Stimulated activated CD4-positive, alpha-beta T cell treated with anti-CD3 and anti-CD28 coated beads, Interleukin-1b, Interleukin-23, amount 100 ng/mL, for 4 hours (primary cell): ENCODE measurements around the gene LPO.

ENCODE experiments used
- DNase-seq, 2 donors: peaks; one replicate each; pipeline ENCODE4 v3.0.0-alpha.2; 2020; ENCODE audit warnings: low read depth in 2 of 2

Gene LPO

DNA sequence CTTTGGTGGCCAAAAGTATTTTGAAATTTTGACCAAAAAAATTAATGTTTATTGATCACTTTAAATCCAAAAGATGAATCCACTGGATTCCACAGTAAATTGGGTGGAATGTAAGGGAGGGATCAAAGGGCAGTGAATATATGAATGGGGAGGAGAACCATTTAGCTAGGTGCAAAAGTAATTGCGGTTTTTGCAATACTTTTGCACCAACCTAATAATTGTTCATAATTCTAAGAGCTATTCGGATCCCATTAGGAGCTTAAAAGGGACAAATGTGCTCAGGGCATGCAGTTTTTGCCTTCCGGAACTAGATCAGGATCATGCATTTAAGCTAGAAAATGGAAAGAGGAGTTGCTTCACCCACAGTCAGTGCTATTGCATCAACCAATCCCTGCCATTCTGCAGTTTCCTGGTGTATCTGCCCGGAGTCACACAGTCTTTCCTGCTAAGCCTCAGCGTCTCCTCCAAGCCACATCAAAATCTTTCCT, at the start of gene LPO:
LPO (plus strand) TSS at position 438 of the 488 bp plus-strand sequence. CDS start 4,396 bp downstream, outside the sequence.
- no peak for DNase-seq

DNA sequence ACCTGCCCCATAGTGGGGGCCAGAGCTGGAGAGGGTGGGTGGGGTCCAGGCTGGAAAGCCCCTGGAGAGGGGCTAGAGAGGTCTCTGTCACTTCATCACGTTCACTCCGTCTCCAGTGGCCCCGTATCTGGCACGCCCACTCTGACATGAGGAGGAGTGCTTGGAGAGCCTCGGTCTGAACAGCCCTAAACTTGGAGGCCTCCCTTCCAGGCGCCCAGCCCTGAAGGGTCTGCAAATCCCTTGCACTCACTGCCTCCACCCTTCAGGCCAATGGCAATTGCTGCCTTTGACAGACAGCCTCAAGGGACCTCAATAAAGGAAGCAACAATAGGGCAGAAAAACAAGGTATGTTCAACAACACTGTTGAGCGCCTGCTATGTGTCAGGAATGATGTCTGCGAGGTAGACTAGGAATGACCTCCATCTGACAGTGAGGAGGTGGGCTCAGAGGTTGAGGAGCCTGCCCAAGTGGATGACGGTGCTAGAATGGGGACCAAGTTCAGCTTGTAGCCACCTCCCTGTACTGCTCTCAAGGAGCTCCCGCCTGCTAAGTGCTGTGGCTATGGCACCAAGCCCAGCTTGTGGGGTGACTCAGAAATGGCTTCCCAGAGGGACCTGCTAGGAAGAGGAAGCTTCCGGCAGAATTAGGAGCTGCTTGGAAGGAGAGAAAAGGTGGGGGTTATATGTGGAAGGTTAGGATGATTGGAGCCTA, 48.8 kb upstream of the LPO start:
- DNase-seq = no peak

DNA sequence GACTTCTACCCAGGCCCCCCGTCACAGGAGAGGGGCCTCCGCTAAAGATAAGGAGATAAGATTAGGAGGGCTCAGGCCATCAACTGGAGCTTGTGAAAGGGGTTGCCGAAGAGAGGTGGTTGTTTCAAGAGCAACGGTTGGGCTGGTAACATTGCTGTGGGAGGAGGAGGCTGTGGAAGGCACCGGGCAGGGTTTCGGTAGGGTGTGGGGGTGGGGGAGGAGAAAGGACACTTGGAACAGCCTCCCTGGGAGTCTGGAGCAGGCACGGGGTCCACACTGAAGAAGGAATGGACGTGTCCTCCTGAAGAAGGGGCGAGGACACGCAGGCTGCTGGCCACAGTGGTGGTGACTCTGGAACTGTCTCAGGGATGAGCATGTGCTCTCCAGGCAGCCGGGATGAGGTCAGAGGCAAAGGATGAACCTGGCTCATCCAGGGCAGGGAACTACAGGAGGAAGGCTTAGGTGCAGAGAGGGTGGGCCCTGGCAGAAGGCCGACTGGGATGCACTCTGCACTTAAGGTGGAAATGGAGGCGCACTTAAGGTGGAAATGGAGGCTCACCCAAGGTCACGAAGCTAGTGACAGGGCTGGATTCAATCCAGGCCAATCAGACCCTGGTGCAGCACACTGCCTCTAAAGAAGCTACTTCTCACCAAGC, 47.0 kb upstream of the LPO start:
- no peak for DNase-seq

DNA sequence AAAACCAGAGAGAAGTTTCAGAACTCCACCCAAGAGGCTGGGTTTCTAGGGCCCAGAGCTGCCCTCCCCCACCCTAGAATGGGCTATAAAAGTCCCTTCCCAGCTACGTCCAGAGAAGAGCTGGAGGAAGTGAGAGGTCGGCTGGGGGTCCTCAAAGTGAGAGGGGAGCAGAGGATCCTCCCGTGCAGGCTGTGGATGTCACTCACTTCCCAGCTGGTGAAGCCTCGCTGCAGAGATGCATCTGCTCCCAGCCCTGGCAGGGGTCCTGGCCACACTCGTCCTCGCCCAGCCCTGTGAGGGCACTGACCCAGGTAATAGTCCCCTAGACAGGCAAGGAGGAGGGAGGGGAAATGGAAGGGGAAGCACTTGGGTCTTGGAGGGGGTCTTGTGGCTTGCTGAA, 45.8 kb upstream of the LPO start, which contains the start of gene EPX:
EPX (plus strand) TSS at position 115 of the 400 bp plus-strand sequence; CDS start at position 236, 121 bp downstream.
- no peak for DNase-seq

DNA sequence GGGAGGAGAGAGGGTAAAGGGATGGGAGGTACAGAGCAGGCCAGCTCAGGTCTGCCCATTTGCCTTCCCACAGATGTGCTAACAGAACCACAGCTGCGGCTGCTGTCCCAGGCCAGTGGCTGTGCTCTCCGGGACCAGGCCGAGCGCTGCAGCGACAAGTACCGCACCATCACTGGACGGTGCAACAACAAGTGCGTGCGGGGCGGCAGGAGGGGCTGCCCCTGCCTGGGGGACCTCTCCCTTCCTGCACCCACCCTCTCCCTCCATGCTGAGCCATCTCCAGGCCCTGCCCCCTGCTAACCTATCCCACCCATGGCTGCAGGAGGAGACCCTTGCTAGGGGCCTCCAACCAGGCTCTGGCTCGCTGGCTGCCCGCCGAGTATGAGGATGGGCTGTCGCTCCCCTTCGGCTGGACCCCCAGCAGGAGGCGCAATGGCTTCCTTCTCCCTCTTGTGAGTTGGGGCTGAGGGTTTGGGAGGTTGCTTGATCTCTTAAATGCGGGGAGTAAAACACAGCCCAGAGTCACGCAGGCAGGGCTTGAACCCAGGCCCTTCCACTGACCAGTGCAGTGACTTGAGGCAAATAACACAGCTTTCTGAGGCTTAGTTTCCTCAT, 44.6 kb upstream of the LPO start:
- DNase-seq = no peak

DNA sequence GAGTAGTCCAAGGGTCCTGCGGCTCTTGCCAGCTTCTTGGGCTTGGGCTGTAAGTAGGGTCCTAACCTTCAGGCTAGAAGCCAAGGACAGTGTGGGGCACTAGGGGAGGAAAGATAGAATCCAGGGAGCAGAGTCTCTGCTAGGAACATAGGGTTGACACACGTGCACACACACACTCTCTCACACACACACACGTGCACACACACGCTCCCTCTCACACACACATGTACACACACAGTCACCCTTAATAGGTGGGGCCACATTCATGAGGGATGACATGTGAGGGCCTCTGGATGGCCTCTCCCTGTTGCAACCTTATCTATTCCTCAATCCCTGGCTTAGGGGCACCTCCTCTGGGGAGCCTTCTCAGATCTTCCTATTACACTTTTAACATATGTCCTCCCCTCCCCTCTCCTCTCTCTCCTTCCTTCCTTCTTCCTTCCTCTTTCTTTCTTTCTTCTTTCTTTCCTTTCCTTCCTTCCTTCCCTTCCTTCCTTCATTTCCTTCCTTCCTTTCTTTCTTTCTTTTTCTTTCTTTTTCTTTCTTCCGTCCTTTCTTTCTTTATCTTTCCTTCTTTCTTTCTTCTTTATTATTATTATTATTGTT, 42.8 kb upstream of the LPO start:
- DNase-seq = no peak

DNA sequence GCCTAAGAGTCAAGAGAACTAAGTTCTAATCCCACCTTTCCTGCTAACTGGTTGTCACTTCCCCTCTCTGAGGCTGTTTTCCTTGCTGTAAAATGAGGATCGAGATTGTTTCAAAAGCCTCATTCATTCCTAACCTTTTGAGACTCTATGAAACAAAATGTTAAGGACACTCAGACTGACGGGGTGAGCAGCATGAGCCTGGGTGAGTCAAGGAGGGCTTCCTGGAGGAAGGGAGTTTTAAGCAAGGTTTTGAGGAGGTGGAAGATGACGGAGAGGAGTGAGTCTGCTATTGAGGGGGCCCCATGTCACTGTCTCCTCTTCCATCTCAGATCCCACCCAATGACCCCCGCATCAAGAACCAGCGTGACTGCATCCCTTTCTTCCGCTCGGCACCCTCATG, 41.8 kb upstream of the LPO start:
- no peak for DNase-seq

DNA sequence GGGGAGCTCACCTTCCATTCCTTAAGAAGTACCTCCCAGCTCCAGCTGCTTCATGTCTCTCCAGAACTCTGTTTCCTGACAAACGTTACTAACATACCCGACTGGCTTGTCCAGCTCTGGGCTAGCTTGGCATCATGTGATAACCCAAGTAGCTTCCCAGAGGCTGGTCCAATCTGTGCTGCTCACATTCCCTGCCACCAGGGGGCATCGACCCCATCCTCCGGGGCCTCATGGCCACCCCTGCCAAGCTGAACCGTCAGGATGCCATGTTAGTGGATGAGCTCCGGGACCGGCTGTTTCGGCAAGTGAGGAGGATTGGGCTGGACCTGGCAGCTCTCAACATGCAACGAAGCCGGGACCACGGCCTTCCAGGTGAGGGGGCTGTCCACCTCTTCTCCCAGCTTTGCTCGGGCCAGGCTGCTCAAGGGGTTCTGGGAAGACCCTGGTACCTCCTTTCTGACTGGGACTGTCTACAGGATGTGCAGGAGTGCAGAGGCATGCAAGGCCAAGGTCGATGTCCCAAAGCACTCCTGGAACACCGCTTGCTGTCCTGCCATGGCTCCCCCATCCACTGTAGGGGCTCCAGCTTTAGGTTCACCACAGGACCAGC, 38.3 kb upstream of the LPO start:
- DNase-seq = peak; percentile 34 to 50

DNA sequence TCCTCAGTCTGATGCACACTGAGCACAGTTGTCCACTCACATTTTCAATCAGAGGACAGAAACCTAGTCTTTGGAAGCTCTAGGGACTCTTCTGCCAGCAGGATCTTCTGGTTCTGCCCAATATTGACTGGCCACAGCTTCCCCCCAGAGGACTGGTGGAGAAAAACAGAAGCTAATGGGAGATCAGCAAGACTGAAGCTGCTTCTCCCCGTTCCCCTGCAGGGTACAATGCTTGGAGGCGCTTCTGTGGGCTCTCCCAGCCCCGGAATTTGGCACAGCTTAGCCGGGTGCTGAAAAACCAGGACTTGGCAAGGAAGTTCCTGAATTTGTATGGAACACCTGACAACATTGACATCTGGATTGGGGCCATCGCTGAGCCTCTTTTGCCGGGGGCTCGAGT, 35.5 kb upstream of the LPO start:
- no peak for DNase-seq

DNA sequence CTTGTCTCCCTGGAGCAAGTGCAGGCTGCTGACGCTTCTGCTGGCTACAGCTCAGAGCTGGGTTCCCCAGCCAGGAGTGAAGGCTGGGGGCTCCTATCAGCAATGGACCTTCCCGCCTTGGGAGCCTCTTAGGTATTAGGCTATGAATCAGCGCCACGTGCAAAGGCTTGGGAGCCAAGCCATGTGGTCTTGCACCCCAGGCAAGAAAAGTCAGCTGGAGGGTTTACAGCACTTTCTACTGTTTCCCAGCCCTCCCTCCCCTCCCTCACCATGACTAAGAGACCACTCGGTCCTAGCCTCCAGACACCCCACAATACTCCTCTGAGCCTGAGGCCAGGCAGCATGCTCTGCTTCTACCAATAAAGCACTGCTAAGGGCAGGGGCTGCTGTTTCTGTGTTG, 33.6 kb upstream of the LPO start:
- no peak for DNase-seq

DNA sequence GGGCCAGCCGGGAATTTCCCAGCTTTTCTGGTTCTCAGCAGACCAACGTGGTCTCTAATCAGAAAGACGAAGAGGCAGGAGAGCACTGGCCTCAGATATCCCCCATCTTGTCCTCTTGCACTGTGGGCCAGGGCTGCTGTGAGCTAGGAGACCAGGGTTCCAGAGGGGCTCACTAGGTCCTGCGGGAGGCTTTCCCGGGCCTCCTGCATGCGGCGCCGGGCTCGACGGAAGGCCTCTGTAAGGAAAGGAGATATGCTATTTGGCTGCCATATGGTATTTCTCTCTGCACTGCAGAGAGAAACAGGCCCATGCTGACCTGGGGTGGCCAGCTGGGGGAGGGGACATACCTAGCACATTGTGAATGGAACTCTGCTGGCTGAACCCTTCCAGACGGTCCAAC, 32.4 kb upstream of the LPO start:
- DNase-seq = no peak

DNA sequence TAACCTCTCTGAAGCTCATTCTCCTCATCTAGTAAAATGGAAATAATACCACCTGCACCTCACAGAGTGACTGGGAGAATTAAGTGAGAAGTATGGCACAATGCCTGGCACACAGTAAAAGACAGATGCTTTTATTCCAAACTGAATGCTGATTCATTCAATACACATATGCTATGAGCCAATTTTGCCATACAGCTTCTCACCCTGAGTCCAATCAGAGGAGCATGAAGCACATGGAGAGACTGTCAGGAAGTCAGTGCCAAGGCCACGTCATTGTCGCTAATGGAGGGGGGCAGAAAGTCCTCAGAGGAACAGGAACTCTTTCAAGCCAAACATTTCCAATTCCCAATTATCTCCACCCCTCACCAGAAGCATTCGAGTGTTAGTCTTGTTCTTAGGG, 30.9 kb upstream of the LPO start:
- no peak for DNase-seq

DNA sequence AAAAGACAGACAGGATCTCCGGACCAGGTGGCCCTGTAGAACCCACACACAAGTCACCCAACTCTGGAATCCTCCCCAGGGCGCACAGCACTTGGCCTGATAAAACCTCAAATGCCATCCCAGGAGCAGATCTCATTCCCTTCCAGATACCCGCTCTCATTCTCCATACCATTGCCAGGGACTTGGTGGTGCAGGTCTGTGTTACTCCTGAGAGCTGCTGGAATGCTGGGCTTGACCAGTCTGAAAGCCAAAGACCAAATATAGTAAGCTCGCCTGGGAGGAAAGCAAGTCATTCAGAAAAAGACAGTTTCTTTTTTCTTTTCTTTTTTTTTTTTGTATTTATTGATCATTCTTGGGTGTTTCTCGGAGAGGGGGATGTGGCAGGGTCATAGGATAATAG, 30.0 kb upstream of the LPO start:
- no peak for DNase-seq

DNA sequence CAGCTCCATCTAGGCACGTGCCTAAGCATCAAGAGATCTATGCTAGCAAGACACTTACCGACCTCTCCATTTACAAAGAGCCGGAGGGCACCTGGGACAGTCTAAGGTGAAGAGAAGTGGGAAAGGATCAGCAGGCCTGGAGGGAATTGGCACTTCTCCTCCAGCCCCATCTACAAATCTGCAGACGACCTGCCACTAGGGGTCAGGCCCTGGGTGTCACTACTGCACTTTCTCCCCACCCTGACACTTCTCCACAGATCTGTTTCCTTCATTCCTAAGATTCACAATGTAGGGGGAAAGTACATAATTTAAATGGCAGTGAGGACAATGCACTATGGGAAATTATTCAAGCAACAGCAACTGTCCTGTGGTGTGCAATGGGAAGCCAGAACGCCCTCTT, 27.5 kb upstream of the LPO start:
- DNase-seq = no peak

DNA sequence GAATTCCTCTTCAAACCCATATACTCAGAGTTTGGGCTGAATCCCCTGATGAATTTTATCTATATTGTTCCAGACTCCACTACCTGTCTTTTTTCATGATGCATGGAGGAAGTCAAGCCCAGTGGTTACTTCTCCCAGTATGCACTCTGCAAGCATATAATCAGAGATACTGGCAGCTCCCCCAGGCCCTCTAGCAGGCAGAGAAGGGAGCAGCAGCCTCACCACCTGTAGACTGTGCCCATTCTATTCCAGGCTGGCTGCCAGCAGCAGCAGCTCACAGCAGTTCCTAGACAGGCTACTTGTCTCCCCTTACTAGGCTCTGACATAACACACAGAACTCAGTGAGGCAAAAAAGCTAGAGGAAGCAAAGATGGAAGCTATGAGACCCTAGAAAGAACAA, 22.7 kb upstream of the LPO start:
- DNase-seq = no peak

DNA sequence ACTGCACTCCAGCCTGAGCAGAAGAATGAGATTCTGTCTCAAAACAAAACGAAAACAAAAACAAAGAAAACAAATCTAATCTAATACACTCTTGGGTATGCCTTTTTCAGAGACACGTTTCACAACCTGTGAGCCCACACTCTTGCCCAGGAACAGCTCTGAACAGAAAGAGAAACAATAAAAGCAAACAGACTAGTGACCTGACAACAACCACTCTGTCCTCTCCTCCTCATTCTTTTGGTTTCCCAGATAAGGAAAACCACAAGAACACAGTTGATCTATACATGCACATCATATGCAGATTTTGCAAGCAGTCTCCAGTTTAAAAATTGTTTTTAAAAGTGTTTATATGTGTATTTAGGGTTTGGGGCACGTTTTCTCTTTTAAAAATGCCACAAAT, 20.6 kb upstream of the LPO start:
- DNase-seq = no peak

DNA sequence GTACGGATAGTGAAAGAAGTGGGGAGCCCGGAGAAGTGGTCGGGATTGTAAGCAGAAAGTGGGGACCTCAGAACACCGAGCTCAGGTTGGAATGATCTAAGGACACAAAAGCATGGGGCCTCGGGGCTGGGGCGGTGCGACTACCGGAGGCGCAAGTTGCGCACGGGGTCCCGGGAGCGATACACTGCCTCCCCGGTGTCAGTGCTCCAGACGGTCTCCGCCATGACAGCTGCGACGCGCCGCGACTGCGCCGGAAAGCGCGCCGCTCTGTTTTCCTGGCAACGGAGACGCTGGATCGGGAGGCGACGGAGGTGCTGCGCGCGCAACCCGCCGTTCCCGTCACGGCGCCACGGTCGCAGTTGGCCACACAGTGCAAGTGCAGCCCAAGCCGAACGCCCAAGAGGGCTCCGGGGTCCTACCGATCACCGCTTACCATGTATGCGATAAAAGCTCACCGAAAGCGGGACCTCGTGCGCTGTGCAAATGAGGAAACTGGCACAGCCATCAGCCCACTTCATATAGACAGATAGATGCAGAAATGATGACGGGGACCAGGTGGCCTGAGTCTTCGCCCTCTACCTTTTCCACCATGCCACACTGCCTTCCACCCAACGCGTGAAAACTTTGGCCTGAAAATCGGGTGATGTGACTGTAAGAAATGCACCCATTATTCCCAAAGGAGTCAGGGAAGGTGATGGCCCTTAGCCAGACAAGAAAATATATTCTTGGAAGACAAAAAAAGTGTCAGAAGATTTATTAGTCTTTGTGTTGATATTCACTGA, 19.2 kb upstream of the LPO start, which contains the start of gene MKS1:
MKS1 (minus strand) TSS at position 249 of the 782 bp plus-strand sequence; CDS start at position 224, 25 bp downstream.
- peak; percentile 91 to 93 for DNase-seq

DNA sequence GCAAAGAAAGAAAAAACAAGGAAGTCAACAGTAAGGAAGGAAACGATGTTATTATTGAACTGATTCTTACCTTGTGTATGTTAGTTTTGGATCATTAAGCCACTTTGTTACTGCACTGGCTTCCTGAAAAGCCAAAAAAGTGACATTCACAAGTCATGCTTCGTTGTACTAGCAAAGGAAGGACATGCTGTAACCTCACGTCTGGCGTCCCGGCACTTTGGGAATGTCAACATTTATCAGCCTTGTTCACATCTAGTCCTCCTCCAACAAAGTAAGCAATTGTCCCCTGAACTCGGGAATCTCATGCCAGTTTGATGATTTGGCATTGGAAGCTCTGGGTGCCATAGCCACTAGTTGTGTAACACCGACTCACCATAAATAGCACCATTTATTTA, 18.6 kb upstream of the LPO start:
- DNase-seq = no peak

DNA sequence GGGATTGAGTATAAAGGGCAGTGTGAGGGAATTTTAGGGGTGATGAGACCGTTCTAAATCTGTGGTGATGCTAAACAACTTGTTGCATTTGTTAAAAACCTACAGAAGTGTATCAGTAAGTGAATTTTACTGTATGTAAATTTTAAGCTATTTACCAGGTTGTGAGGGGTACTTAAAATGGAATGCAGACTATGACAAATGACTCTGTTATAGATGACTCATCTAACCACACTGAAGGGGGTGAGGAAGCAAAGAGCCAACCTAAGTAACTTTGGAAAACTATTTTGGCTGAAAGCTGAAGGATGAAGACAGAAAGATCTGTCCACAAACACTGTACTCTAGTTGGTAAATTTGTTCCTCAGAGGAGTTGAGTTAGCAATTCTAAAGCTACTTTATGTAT, 14.1 kb upstream of the LPO start:
- DNase-seq = no peak

DNA sequence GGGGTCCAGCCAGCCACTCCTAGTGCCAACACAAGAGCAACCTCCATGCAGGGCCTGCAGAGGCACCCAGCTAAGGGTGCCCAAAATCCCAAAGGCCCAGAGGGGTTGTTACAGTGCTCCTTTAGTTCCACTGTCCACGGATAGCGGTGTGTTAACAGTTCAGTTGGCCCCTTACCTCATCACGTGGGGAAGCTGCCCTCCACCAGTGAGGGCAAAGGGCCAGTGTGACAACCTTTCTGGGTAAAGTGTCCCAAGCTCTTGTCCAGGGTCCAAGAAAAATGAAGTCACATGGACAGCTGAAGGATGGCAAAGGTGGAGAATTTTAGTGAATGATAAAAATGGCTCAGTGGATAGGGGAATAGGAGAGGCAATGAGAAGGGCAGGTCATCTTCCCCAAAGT, 10.7 kb upstream of the LPO start:
- no peak for DNase-seq

DNA sequence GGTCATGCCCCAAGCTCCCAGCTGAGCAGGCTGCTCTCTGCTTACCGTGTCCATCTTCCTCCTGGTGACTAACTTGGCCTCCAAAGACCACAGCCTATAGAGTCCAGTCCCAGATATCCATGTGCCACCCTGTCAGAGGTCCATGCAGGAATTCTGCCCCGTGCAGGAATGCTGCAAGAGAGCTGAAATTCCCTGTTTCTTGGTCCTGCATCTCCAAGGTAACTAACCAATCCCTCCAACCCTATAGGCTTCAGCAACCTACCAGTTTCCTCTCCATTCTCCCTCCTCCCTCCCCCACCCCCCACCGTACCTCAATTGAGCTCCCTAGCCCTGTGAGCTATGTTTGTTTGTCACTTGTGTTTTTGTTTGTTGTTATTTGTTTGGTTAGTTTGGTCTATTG, 9.7 kb upstream of the LPO start:
- DNase-seq = no peak
